Brain microvascular endothelial cell (primary cell): ENCODE data around the gene KCNQ1.

Experiments
- DNase-seq: peaks from one replicate; pipeline ENCODE4 v3.0.0-alpha.2; 2020
- H3K27ac ChIP-seq: fragments of 250-450 bp; sonication (Bioruptor Pico); 2 replicates; pipeline ENCODE4 v1.5.1; 2020; ENCODE audit warnings: mild to moderate bottlenecking, moderate library complexity
- H3K27me3 ChIP-seq: fragments of 250-450 bp; sonication (Bioruptor Pico); replicated peaks from 2 replicates; pipeline ENCODE4 v1.5.1; 2020; ENCODE audit warnings: mild to moderate bottlenecking
- H3K36me3 ChIP-seq: fragments of 250-450 bp; sonication (Bioruptor Pico); replicated peaks from 2 replicates; pipeline ENCODE4 v1.5.1; 2020; ENCODE audit warnings: mild to moderate bottlenecking
- H3K4me3 ChIP-seq: 2 replicates; pipeline ENCODE4 v1.5.1; 2011; ENCODE audit warnings: low read depth, mild to moderate bottlenecking, control low read depth, low read length, moderate library complexity
- in situ Hi-C: cut with HindIII; loops from 2 replicates; pipeline ENCODE4 v1.10.0; 2017; ENCODE audit warnings: low sequenced_read_pairs, low pct_ligation_motif_present
- TF ChIP-seq, protein P1 (sequence below): IDR thresholded peaks from 2 replicates; pipeline ENCODE4 v1.5.1; 2011; ENCODE audit warnings: low read depth, mild to moderate bottlenecking, moderate library complexity, low read length, control low read depth, inconsistent platforms; ENCODE audit errors: missing control alignments

Gene KCNQ1

DNA sequence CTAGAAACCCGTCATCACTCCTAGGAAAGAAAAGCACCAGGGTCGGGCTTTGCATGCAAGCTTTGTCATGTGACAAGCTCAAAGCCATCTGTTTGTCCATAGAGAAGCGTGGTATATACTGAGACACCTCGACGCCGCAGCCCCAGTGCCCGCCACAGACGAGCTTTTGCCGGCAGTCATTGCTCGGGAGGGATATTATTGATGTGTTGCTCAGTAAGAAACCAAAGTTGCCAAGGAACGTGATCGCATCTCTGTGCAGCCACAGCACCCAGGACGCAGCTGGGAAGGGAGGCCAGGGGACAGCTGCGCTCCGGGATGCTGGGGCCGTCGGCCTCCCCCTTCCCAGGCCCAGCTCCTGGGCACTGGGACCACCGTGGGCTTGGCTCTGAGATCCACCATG, 344.5 kb downstream of the KCNQ1 start:
- Histone ChIP-seq H3K27ac (no peak overlapping the region), H3K27me3 (peaks cover 40% of the 10 kb centered on the region), H3K4me3 (no peak overlapping the region), H3K36me3 (no peaks in the 10 kb centered on the region)
- DNase-seq, result no peak
- in situ Hi-C loops, result no loop called here
- TF ChIP-seq, protein P1, sequence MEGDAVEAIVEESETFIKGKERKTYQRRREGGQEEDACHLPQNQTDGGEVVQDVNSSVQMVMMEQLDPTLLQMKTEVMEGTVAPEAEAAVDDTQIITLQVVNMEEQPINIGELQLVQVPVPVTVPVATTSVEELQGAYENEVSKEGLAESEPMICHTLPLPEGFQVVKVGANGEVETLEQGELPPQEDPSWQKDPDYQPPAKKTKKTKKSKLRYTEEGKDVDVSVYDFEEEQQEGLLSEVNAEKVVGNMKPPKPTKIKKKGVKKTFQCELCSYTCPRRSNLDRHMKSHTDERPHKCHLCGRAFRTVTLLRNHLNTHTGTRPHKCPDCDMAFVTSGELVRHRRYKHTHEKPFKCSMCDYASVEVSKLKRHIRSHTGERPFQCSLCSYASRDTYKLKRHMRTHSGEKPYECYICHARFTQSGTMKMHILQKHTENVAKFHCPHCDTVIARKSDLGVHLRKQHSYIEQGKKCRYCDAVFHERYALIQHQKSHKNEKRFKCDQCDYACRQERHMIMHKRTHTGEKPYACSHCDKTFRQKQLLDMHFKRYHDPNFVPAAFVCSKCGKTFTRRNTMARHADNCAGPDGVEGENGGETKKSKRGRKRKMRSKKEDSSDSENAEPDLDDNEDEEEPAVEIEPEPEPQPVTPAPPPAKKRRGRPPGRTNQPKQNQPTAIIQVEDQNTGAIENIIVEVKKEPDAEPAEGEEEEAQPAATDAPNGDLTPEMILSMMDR, result no peak

DNA sequence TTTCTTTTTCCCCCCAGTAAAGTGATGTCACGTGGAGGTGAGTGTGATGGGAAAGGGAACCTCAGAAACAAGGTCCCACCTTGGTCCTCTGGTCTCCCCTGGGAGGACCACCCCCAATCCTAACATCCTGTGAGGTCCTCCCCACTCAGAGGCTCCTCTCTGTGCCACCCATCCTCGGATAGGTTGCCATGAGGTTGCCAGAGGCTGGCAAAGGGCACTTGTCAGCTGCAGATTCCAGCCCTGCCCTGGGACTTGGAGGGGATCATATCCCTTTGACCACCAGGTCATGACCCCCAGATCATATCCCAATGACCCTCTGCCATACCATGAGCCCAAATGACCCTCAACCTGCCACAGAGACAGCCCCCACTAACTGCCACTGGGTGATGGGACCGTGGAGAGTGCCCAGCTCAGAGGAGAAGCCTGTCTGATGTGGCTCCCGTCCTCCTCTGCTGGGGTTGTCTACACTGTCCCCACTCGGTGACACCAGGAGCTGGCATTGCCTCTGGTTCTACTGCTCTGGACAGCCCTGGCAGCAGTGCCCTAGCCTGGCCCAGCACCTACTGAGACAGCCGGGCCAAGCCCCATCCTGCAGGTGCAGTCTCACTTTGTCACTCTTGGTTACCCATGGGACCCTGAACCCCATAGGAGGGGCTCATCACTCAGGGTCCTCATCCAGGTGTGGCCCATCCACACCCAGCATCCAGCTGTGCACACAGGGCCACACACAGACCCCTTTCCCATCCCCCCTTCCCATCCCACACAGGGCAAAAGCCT, 345.2 kb downstream of the KCNQ1 start:
- H3K4me3 ChIP-seq, result no peak overlapping the region
- DNase-seq, result no peak
- TF ChIP-seq, protein P1, result no peak
- H3K27ac ChIP-seq, result no peak overlapping the region
- H3K27me3 ChIP-seq, result peaks cover 40% of the 10 kb centered on the region
- no peaks in the 10 kb centered on the region for H3K36me3 ChIP-seq
- in situ Hi-C loops, result no loop called here

DNA sequence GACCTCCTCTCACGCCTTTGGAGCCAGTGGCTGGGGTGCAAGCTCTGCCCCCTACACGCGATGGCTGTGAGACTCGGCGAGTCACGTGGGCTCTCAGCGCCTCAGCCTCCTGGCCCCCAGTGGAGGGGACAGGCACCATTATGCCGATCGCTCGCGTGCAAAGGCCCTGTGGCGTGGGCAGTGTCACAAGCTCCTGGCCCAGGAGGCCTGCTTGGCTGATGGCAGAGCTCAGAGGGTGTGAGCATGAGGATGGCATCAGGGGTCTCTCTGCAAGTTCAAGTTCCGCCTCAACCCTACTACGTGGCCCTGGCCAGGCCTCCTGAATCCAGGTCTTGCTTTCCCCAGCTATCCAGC, 345.7 kb downstream of the KCNQ1 start:
- in situ Hi-C loops, result no loop called here
- Histone ChIP-seq H3K4me3 (no peak overlapping the region), H3K36me3 (no peaks in the 10 kb centered on the region), H3K27ac (no peak overlapping the region), H3K27me3 (peaks cover 40% of the 10 kb centered on the region)
- TF ChIP-seq, protein P1, result no peak
- DNase-seq, result no peak

DNA sequence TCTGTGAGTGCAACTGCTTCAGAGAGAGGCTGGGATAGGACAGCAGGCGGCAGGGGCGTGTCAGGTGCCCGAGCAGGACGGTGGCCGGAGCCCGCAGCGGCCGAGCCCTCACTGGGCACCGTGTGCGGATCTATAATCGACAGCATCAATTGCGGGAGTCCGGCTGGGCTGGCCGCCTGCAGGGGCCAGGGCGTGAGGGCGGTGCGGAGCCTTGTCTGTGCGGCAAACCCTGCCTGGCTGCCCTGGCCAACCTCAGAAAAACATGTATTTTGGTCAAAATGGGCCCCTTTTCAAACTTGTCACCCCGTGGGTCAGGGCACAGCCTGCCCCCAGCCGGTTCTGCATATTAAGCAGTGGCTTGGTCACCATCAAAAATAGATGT, 346.3 kb downstream of the KCNQ1 start:
- Histone ChIP-seq H3K27me3 (peaks cover 40% of the 10 kb centered on the region), H3K27ac (no peak overlapping the region), H3K36me3 (no peaks in the 10 kb centered on the region), H3K4me3 (no peak overlapping the region)
- in situ Hi-C loops, result no loop called here
- TF ChIP-seq, protein P1, result no peak
- no peak for DNase-seq

DNA sequence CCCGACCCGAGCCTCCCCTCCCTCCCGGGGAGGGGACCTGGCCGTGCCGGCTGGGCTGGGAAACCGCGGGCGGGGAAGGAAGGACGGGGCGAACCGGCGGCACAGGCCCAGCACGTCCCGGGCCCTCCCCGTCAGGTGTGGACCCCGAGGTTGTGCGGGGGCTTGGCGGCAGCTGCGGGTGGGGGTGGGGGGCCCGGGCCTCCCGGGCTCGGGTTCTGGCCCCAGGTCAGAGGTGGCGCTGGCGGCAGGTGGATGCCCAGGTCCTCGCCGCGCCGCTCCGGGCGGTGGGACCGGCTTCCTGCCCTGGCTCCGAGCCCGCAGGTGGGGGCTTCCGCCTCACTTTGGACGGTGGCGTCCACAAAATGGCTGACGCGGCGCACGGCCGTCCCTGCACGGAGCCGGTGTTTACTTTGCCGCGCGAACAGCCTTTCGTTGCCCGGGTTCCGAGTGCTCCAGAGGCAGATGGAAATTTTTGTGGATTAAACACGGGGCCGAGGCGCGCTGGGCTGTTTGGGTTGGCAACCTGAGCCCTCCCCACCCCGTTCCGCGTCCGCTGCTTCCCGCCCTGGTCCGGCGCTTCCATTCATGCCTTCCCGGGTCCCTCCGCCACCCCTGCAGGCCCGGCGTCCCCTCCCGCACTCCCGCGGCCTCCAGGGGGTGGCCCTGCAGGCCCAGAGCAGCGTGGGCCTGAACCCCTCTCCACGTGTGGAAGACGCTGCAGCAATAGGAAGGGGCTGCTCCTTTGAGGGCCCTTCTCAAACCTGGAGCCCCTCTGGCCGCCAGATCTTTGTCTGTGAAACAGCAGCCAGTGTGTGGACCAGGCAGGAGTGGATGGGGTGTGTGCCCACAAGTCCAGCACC, 346.9 kb downstream of the KCNQ1 start:
- Histone ChIP-seq H3K4me3 (peak overlapping the region; percentile 15), H3K27ac (no peak overlapping the region), H3K36me3 (no peaks in the 10 kb centered on the region), H3K27me3 (peaks cover 40% of the 10 kb centered on the region)
- TF ChIP-seq, protein P1, result no peak
- DNase-seq, result no peak
- in situ Hi-C loops, result no loop called here
